NT2/D1 (cell line): Measurements from ENCODE around the gene ATXN1.

Experiments
- SUZ12 ChIP-seq: IDR thresholded peaks from 2 replicates; pipeline ENCODE4 v1.6.1; 2011; ENCODE audit not compliant: insufficient read length, insufficient read depth; ENCODE audit errors: extremely low read depth
- ZNF274 ChIP-seq: IDR thresholded peaks from 2 replicates; pipeline ENCODE4 v1.6.1; 2011; ENCODE audit warnings: mild to moderate bottlenecking, low read depth, low read length

GRCh38 chr6:16450285-16450684 lies 311.0 kb downstream of the ATXN1 start:
- TF ChIP-seq ZNF274 (no peak), SUZ12 (no peak)
